ENCODE data around the gene ARHGAP32. TPM values are rescaled to one million over a fixed set of nuclear protein-coding genes. Genes with fewer than 3 reads are reported as not detected.

Gene ARHGAP32
- total RNA-seq, 1 experiment from 2014 or later = 27.8 TPM

DNA sequence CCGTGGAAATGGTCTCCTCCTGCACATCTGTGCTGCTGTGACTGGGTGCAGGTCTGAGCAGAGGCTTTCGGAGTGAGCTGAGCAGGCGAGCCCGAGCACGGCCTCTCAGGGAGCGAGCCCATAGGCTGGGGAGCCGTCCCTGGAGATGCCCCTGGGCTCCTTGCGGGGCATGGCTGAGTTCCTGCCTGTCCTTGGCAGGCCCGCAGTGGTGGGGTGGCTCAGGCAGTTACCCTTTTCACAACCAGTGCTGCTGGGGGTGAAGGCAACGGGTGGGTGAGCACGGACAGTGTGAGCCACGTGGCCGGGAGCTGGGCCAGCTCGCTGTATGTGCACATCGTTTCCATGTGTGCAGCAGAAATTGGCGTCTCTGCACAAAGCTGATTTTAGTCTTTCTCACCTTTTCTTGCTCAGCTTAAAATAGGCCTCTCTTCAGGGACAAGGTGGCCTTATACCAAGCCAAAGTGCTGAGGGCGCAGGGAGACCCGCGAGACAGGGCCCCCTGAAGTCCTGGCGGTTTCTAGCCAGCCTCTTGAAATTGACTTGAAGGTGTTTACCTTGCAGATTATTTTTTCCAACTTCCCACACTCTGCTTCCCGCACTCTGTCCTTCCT, 249.2 kb downstream of the ARHGAP32 start, which contains the start of gene TP53AIP1:
TSS of gene TP53AIP1 (minus strand) at position 55 of the 611 bp plus-strand sequence. CDS start 5,053 bp downstream, outside the sequence.
- Histone ChIP-seq H3K27me3 (ENCODE audit: insufficient read depth, low read length) (no peaks in the 10 kb centered on the region), H3K9me3 (ENCODE audit: control insufficient read depth in 1 of 2, insufficient read depth in 1 of 2, low read depth in 1 of 2, low read length in 2 of 2) (no peaks in the 10 kb centered on the region), H3K4me1 (ENCODE audit: control insufficient read depth in 1 of 2, insufficient read depth in 2 of 2, low read length in 2 of 2) (no peaks in the 10 kb centered on the region), H2AFZ (ENCODE audit: low read depth, low read length, poor library complexity, severe bottlenecking) (no peak within 1 kb of the TSS), H3K79me2 (ENCODE audit: insufficient read depth, low read length) (no peaks in the 10 kb centered on the region), H3K27ac (ENCODE audit: low read depth, low read length) (no peak within 1 kb of the TSS), H3K4me2 (ENCODE audit: low read length) (no peak within 1 kb of the TSS), H3K4me3 (replicated peaks in 1 of 2; ENCODE audit: low read depth in 1 of 2, low read length in 2 of 2) (no peak within 1 kb of the TSS), H3K36me3 (ENCODE audit: control insufficient read depth in 1 of 2, insufficient read depth in 2 of 2, low read length in 2 of 2) (no peaks in the 10 kb centered on the region), H4K20me1 (ENCODE audit: insufficient read depth) (no peaks in the 10 kb centered on the region), H3K9ac (ENCODE audit: low read length) (no peak within 1 kb of the TSS), H3K9me2 (ENCODE audit: insufficient read depth) (no peaks in the 10 kb centered on the region)
- ChIA-PET POLR2A (no interaction called here), RAD21 (ENCODE audit: low non-redundant PET in 1 of 2, low total read pairs in 2 of 2, uncharacterized antibody in 2 of 2, unreplicated experiment in 2 of 2) (no interaction called here), CTCF (no interaction called here)
- intact Hi-C loops (cut with micrococcal nuclease) = no loop called here
- TF ChIP-seq EZH2phosphoT487 (IDR thresholded peaks at IDR 0.05; ENCODE audit: borderline replicate concordance) = no peak
- TF ChIP-seq, protein P1, sequence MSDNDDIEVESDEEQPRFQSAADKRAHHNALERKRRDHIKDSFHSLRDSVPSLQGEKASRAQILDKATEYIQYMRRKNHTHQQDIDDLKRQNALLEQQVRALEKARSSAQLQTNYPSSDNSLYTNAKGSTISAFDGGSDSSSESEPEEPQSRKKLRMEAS (IDR thresholded peaks at IDR 0.05) = no peak
- TF ChIP-seq, protein P2, sequence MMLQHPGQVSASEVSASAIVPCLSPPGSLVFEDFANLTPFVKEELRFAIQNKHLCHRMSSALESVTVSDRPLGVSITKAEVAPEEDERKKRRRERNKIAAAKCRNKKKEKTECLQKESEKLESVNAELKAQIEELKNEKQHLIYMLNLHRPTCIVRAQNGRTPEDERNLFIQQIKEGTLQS (IDR thresholded peaks at IDR 0.05) = no peak
- TF ChIP-seq EGR1 (IDR thresholded peaks at IDR 0.05; ENCODE audit: low read depth) = no peak
- TF ChIP-seq CEBPB (IDR thresholded peaks at IDR 0.05; ENCODE audit: low read depth) = no peak
- TF ChIP-seq, protein P3, sequence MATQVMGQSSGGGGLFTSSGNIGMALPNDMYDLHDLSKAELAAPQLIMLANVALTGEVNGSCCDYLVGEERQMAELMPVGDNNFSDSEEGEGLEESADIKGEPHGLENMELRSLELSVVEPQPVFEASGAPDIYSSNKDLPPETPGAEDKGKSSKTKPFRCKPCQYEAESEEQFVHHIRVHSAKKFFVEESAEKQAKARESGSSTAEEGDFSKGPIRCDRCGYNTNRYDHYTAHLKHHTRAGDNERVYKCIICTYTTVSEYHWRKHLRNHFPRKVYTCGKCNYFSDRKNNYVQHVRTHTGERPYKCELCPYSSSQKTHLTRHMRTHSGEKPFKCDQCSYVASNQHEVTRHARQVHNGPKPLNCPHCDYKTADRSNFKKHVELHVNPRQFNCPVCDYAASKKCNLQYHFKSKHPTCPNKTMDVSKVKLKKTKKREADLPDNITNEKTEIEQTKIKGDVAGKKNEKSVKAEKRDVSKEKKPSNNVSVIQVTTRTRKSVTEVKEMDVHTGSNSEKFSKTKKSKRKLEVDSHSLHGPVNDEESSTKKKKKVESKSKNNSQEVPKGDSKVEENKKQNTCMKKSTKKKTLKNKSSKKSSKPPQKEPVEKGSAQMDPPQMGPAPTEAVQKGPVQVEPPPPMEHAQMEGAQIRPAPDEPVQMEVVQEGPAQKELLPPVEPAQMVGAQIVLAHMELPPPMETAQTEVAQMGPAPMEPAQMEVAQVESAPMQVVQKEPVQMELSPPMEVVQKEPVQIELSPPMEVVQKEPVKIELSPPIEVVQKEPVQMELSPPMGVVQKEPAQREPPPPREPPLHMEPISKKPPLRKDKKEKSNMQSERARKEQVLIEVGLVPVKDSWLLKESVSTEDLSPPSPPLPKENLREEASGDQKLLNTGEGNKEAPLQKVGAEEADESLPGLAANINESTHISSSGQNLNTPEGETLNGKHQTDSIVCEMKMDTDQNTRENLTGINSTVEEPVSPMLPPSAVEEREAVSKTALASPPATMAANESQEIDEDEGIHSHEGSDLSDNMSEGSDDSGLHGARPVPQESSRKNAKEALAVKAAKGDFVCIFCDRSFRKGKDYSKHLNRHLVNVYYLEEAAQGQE (IDR thresholded peaks at IDR 0.05; ENCODE audit: low read depth) = no peak
- no peak for TF ChIP-seq TCF7L2 (IDR thresholded peaks at IDR 0.05; ENCODE audit: borderline replicate concordance, extremely low read depth, insufficient read depth, insufficient read length)
- no peak for TF ChIP-seq POLR2A (IDR thresholded peaks at IDR 0.05; ENCODE audit: borderline replicate concordance, extremely low read depth, insufficient read depth, insufficient read length)
- DNase-seq (ENCODE audit: low read depth, low spot score) (no peak), ATAC-seq (no peak; the same call in 1 of the 2 replicates)
- BruUV-seq (replicated peaks) = no TSS peak
